ENCODE results near the gene RTP3. TPM values are rescaled to one million over a fixed set of nuclear protein-coding genes. Genes with fewer than 3 reads are reported as not detected.

The RTP3 gene
- total RNA-seq, 1 donor from 2014 or later = not detected

DNA sequence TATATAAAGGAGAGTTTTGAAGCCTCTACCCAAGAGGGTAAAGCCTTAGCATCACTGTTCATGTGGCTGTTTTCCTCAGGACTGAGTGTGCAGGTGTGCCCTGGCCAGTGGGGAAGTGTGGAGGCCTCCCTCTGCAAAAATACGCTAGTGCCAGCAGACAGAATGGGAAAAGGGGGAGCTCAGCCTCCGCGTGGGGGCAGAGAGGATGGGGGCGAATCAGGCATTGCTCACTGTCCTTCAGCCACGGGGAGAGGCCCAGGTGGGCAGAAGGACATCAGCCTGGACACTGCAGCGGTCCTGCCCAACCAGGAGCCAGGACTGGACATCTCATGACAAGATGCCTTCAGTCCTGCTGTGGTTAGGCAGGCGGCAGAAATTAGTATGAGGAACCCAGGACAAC is 43.2 kb upstream of the RTP3 start:
- no peaks in the 10 kb centered on the region for H3K27me3 ChIP-seq (ENCODE audit: control insufficient read depth, insufficient read depth, low read length)
- FAIRE-seq = no peak
- no peak for DNase-seq (ENCODE audit: low read depth)
- H3K36me3 ChIP-seq (ENCODE audit: control insufficient read depth, insufficient read depth, low read length) = no peaks in the 10 kb centered on the region
- TF ChIP-seq, protein P1, sequence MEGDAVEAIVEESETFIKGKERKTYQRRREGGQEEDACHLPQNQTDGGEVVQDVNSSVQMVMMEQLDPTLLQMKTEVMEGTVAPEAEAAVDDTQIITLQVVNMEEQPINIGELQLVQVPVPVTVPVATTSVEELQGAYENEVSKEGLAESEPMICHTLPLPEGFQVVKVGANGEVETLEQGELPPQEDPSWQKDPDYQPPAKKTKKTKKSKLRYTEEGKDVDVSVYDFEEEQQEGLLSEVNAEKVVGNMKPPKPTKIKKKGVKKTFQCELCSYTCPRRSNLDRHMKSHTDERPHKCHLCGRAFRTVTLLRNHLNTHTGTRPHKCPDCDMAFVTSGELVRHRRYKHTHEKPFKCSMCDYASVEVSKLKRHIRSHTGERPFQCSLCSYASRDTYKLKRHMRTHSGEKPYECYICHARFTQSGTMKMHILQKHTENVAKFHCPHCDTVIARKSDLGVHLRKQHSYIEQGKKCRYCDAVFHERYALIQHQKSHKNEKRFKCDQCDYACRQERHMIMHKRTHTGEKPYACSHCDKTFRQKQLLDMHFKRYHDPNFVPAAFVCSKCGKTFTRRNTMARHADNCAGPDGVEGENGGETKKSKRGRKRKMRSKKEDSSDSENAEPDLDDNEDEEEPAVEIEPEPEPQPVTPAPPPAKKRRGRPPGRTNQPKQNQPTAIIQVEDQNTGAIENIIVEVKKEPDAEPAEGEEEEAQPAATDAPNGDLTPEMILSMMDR (IDR thresholded peaks at IDR 0.05; ENCODE audit: insufficient read depth, low read length, severe bottlenecking) = no peak
- H3K4me3 ChIP-seq (ENCODE audit: low read depth, low read length) = no peak overlapping the region

DNA sequence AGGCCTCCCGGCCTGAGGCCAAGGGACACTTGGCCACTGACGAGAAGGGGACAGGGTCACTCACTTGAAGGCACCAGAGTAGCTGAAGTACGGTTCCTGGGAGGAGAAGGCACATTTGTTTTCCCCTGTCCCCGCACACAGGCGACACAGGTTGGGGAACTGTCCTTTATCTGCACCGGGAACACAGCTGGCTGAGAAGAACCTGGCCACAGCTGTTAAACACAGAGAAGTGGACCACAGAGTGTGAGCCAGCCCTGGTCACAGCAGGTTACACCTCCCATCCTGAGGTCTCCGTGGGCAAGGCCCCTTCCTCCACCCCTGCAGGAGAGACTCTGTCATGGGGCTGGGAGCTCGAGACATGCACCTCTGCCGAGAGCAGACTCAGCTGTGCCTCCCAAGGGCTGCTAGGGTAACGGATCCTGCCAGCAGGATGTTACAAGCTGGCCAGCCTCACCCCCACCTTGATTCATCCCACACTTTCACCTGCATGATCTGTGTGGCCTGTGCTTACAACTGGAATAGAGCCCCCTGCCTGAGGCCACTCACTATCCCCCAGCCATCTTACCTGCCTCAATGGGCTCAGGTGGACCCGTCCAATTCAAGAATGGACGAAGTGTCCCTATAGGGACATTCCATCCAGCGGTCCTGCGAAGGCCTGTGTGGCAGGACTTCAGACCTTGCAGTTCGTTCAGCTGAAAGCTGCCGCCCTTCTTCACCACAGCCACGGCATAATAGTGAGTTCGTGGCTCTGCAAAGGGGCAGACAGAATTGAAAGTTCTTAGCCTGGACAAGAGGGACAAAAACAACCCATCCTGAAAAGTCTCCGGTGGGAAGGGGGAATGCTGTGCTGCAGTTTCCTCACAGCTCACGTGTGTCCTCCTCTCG is 42.3 kb upstream of the RTP3 start:
- H3K4me3 ChIP-seq (ENCODE audit: low read depth, low read length) = no peak overlapping the region
- H3K27me3 ChIP-seq (ENCODE audit: control insufficient read depth, insufficient read depth, low read length) = no peaks in the 10 kb centered on the region
- TF ChIP-seq, protein P1 (IDR thresholded peaks at IDR 0.05; ENCODE audit: insufficient read depth, low read length, severe bottlenecking) = no peak
- DNase-seq (ENCODE audit: low read depth) = no peak
- H3K36me3 ChIP-seq (ENCODE audit: control insufficient read depth, insufficient read depth, low read length) = no peaks in the 10 kb centered on the region
- FAIRE-seq = no peak

DNA sequence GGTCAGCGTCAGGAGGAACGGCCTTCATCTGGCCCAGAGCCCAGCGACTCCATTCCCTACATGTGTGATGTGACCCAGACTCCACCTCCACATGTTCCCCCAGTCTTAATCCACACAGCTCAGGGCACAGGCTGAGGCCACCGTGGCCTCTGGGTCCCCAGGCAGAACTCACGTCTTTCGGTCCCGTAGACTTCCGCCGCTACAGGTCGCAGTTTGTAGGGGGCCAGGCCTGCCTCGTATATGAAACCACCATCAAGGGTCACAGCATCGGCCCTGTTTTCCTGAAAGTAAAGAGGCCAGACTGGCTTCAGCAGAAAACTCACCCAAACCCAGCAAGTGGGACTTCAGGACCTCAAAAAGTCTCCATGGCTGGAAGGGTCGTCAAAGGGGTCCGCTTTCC is 41.7 kb upstream of the RTP3 start:
- Histone ChIP-seq H3K36me3 (ENCODE audit: control insufficient read depth, insufficient read depth, low read length) (no peaks in the 10 kb centered on the region), H3K4me3 (ENCODE audit: low read depth, low read length) (no peak overlapping the region), H3K27me3 (ENCODE audit: control insufficient read depth, insufficient read depth, low read length) (no peaks in the 10 kb centered on the region)
- FAIRE-seq = peak; percentile 60
- DNase-seq (ENCODE audit: low read depth) = no peak
- TF ChIP-seq, protein P1 (IDR thresholded peaks at IDR 0.05; ENCODE audit: insufficient read depth, low read length, severe bottlenecking) = no peak

DNA sequence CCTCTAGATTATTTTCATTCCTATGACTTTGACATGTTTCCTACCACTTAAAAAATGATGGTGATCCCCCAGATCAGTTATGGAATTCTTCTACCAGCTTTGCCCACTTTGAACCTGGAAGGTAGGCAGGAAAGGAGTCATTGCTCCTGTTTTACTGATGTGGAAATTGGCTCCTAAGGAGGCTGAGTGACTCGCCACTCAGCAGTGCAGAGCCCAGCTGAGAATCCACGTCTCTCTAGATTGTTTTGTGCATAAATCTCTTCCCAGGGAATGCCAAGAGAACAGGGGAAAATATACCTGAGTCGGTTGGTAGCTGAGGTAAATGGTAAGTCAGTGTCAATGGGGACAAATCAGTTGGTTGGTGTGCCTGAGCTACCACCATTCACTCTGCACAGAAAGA is 37.7 kb upstream of the RTP3 start:
- TF ChIP-seq, protein P1 (IDR thresholded peaks at IDR 0.05; ENCODE audit: insufficient read depth, low read length, severe bottlenecking) = no peak
- peaks cover 19% of the 10 kb centered on the region for H3K27me3 ChIP-seq (ENCODE audit: control insufficient read depth, insufficient read depth, low read length)
- FAIRE-seq (peak; percentile 7), DNase-seq (ENCODE audit: low read depth) (peak; percentile 43)
- H3K4me3 ChIP-seq (ENCODE audit: low read depth, low read length) = no peak overlapping the region
- H3K36me3 ChIP-seq (ENCODE audit: control insufficient read depth, insufficient read depth, low read length) = no peaks in the 10 kb centered on the region

DNA sequence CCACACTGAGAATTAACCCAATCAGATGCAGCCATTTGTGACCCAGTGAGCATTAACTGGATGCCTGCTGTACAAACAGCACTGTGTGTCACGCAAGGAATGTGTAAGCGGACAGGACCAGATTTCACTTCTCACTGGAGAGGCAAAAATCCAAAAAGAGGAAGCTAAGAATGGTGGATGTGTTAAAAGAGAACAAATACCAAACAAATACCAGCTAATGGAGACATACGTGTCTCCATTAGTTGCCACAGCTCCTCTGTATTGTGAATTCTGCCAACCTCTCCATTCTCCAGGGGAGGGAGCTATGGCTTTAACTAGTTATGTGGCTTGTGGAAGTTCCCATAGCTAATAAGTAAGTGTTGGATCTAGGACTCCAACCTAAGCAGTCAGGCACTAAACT is 35.7 kb upstream of the RTP3 start:
- Histone ChIP-seq H3K27me3 (ENCODE audit: control insufficient read depth, insufficient read depth, low read length) (peaks cover 22% of the 10 kb centered on the region), H3K4me3 (ENCODE audit: low read depth, low read length) (no peak overlapping the region), H3K36me3 (ENCODE audit: control insufficient read depth, insufficient read depth, low read length) (no peaks in the 10 kb centered on the region)
- FAIRE-seq (peak; percentile 80), DNase-seq (ENCODE audit: low read depth) (peak; percentile 15)
- TF ChIP-seq, protein P1 (IDR thresholded peaks at IDR 0.05; ENCODE audit: insufficient read depth, low read length, severe bottlenecking) = no peak
